ENCODE data around the gene SLC24A1.

Gene SLC24A1

GRCh38 chr15:65619626-65620290, 2.0 kb upstream of the SLC24A1 start:
- no peak for DNase-seq

DNA sequence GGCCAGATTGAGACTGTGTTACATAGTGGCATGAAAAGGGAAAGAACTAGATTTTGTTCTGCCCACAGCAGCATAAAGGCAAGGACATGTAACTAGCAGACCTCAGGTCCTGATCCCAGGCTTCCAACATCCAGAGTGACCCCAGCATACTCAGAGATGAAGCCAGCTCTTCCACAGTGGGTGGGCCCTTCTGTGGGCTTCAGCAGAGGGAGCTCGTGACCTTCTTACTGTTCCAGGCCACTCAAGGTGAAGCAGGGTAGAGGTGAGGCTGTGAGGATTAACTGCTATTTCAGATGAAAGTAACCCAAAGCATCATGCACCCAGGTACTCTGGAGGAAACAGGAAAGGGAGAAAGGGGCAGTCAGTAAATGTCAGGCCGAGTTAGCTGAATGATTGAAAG, 905 bp upstream of the SLC24A1 start:
- DNase-seq: no peak

GRCh38 chr15:65623103-65623502, 1.4 kb downstream of the SLC24A1 start:
- no peak for DNase-seq

DNA sequence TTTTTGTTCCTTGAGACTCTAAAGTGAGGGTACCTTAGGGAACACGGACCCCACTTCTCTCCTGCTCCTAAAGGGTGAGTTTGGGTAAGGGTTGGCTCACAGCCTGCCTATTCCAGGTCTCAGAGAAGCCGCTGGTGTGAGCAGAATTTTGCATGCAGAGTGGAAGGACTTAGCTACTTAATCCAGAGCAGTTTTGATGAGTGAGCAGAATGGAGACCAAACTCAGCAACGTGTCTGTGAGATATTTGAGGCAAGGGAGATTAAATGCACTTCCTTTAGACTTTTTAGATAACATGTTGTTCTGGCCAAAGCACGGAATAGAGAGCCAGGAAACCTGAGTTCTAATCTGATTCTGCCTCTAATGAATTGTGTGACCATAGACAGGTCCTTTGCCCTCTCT, 5.1 kb downstream of the SLC24A1 start:
- no peak for DNase-seq

GRCh38 chr15:65629548-65629947, 7.8 kb downstream of the SLC24A1 start:
- DNase-seq: no peak

GRCh38 chr15:65630760-65631159, 9.0 kb downstream of the SLC24A1 start:
- no peak for DNase-seq

DNA sequence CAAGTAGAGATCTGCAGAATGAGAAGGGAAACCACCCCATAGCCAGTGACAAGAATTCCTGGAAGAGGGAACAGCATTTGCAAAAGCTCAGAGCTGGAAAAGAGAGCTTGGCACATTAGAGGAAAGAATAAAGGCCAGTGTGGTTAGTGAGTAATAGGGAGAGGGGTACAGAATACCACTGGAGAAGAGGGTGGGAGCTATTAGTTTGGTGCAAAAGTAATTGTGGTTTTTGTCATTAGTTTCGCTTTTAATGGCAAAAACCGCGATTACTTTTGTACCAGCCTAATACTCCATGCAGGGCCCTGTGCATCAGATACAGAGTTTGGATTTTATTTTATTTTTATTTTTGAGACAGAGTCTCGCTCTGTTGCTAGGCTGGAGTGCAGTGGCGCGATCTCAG, 9.8 kb downstream of the SLC24A1 start:
- no peak for DNase-seq

DNA sequence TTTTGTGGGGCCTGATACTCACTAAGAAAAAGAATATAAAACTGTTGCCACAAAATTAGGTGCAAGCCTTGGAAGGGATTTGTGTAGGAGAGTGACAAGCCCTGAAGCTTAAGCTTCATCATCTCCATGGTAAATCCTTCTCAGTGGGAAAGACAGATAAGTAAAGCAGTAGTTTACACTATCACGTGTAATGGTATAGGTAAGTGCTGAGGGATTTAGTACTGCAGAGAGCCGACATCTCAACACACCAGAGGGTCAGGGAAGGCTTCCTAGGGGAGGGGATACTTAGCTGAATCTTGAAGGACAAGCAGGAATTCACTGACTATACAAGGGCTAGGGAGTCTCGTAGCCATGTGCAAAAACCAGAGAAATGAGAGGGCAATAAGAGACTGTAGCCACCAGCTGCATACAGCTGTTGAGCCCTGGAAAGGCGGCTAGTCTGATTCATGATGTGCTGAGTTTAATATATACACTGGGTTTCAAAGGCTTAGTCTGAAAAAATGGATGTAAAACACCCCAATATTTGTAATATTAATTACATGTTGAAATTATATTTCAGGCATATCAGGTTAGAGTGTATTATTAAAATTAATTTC, 11.1 kb downstream of the SLC24A1 start:
- no peak for DNase-seq

DNA sequence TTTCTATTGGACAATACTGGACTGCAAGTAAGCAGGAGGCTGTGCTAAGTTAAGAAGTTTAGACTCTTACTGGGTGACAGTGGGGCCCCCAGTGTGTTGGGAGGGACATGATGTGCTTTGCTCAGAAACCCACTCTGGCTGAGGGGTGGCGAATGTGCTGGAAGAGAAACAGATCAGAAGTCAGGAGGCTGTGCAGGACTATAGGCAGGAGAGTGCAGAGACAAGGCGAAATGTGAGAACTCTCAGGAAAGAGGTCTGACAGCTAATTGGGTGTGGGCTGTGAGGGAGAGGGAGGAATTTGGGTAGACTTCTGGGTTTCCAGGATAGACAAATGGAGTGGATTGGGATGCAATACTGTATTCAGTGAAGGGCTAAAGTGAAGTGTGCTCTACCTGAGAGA, 12.0 kb downstream of the SLC24A1 start:
- DNase-seq: no peak

DNA sequence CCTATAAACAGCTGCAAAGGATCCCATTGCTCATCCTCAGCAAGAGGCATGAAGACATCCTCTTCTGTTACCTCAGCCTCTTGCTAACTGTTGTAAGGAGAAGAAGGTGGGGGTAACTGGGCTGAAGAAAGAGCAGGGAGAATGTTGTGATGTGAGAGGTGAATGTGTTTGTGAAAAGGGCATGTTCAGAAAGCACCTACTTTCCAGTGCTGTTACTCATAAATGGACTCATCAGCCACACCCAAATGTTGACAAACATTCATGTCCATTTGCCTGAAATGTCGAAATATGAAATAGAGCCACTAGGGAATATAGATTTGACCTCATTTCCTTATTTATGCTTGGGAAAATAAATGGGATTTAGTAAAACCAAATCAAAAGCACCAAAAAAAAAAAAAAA, 12.6 kb downstream of the SLC24A1 start:
- no peak for DNase-seq

DNA sequence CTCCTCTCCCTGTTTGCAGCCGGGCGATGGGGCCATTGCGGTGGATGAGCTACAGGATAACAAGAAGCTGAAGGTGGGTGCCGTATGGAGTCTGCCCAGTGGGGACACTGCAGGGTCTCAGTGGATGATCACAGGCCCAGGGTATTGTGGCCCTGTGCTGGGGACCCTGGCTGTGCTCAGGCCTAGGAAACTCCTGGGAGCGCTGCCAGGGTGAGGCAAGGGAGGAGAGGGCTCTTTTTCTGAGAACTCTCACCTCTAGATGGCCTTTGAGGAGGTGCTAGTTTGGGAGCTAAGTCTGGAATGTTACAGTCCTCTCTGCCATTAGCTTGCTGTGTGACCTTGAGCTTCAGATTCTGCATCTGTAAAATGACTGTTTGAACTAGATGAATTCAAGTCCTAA, 16.4 kb downstream of the SLC24A1 start:
- DNase-seq: no peak

GRCh38 chr15:65638681-65639089, 16.9 kb downstream of the SLC24A1 start:
- peak; percentile 78 for DNase-seq

DNA sequence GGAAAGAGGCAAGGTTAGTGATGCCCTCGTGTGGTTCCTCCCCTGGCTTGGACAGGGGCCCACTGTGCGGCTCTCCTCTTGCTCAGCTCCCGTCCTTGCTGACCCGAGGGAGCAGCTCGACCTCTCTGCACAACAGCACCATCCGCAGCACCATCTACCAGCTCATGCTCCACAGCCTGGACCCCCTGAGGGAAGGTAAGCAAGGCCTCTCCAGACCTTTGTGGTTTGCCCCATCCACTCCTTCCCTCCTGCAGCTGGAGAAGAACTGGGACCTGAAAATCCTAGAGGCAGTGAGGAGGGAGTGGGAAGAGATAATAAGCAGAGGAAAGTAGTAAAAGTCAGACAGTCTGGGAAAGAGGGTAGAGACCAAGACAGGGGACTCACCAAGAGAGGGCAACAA, 17.8 kb downstream of the SLC24A1 start:
- DNase-seq: no peak

DNA sequence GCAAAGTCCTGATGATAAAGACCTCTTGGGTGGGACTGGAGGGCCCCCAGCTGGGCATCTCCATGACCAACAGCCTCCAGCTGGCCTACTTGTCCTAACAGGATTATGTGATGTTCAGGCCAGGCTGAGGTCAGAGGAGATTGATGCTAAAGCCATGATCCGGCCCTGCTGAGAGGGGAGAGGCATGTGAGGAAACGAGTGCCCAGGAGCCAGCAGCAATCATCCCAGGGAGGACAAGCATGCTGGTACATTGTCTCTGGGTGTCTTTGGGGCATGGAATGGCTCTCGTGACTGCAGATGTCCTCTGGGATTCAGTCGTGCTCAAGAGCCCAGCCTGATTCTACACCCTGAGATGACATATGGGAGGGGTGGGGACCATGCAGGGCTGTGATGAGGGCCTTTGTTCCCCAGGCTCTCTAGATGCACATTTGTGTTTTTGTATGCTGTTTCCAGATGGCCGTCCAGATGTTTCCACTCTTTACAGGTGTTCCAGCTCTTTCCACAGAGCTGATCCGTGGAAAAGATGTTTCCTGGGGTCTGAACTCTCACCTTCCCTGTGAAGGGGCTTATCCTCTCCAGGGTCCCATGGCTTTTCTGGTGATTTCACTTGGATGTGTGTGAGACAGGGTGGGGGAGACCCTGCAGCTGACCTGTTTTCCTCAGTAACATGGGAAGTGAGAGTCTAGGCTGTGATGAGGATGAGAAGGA, 20.2 kb downstream of the SLC24A1 start:
- no peak for DNase-seq

GRCh38 chr15:65642594-65642993, 20.9 kb downstream of the SLC24A1 start:
- no peak for DNase-seq

DNA sequence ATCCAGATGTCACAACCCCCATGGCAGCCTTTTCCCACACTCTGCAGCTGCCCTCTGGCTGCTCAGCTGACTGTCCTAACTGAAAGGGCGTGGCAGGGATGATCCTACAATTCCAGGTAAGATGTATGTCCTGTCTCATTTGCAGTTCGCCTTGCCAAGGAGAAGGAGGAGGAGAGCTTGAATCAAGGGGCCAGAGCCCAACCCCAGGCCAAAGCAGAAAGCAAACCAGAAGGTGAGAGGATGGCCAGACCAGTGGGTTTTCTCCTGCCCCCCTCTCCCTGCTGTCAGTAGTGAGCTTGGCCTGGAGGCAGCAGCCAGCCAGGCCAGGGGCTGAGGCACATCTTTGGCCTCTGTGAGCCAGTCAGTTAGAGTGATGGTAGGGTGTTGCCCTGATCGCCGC, 22.5 kb downstream of the SLC24A1 start:
- no peak for DNase-seq

- no peak for DNase-seq
These were observed 23.7 kb downstream of the SLC24A1 start for GRCh38 chr15:65645392-65645791.

GRCh38 chr15:65646486-65646885, 24.7 kb downstream of the SLC24A1 start:
- DNase-seq: no peak

DNA sequence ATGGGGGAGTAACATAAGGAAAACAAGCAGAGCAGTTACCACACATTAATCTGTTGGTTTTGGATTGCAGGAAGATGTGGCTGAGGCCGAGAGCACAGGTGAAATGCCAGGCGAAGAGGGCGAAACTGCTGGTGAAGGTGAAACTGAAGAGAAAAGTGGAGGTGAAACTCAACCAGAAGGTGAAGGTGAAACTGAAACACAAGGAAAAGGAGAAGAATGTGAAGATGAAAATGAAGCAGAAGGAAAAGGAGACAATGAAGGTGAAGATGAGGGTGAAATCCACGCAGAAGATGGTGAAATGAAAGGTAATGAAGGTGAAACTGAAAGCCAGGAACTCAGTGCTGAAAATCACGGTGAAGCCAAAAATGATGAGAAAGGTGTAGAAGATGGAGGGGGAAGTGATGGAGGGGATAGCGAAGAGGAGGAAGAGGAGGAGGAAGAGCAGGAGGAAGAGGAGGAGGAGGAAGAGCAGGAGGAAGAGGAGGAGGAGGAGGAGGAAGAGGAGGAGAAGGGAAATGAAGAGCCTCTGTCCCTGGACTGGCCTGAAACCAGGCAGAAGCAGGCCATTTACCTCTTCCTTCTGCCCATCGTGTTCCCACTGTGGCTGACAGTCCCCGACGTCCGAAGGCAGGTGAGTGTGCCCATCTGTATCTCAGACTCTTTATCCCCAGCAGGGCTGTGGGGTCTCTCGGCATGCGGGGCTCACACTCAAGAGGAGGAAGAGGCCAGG, 28.7 kb downstream of the SLC24A1 start:
- DNase-seq: no peak

DNA sequence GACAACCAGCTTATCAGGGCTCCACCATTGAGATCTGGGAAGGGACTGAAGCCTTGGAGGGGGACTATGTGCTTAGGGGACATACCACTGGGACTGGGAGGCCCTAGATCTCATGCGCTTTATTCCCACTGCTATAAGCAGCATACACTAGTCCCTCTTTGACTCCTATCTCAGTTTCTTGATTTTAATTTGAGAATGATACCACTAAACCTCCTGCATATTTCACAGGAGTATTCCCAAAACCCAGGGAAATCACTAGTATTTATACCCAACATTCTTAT, 29.2 kb downstream of the SLC24A1 start:
- no peak for DNase-seq

DNA sequence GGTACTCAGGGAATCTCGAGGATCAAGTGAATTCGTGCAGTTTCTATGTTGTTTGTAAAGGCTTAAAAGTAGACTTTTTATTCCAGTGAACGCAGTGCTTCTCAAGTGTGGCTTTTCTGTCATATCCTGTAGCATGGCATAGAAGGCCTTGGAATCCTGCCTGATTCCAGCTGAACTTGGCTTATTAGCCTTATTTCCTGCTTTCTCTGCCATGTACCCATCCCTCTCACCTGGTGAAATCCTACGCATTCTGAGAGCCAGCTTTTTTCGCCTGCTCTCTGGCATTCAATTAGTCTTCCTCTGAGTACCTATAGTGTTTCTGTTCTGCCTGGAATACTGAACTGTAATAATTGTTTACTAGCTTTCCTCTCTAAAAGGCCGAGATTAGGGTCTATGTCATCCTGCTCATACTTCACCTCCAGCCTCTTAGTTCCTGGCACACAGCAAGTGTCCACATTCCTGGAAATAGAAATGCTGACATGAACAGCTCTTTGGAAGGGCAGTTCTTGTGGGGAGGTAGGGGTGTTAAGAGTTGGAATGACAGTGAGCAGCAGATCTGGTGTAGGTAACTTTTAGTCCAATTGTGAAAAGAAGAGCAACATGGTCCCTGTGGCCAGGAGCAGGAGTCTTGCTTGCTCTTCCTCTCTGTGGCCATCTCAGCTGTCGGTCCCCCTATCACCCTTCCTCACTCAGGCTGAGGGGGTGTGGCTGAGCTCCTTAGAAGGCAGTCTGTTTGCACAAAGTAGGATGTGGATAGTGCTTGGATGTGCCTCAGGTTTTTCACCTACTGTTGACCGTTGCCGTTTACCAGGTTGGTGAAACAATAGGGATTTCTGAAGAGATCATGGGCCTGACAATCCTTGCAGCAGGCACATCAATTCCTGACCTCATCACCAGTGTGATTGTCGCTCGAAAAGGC, 30.4 kb downstream of the SLC24A1 start:
- DNase-seq: no peak

GRCh38 chr15:65653341-65653740, 31.6 kb downstream of the SLC24A1 start:
- DNase-seq: no peak
